HEK293 (cell line): ENCODE results near the gene STPG3.

Experiments
- AEBP2 ChIP-seq: fragments of 450-650 bp; formaldehyde crosslinking; IDR thresholded peaks from 2 replicates; pipeline ENCODE4 v1.5.1; 2016; ENCODE audit warnings: missing biosample characterization, missing genetic modification characterization, borderline replicate concordance
- ELK4 ChIP-seq: IDR thresholded peaks from 2 replicates; pipeline ENCODE4 v1.6.1; 2011; ENCODE audit warnings: mild to moderate bottlenecking, low read depth, low read length, borderline replicate concordance
- HOXA7 ChIP-seq: sonication (generic); formaldehyde crosslinking; IDR thresholded peaks from 2 replicates; pipeline ENCODE4 v1.8.1; 2022; ENCODE audit warnings: missing genetic modification reagents, borderline replicate concordance
- HOXC10 ChIP-seq: sonication (generic); formaldehyde crosslinking; IDR thresholded peaks from 2 replicates; pipeline ENCODE4 v1.8.1; 2023; ENCODE audit warnings: mild to moderate bottlenecking, missing genetic modification reagents
- KLF16 ChIP-seq: fragments of 450-650 bp; formaldehyde crosslinking; IDR thresholded peaks from 2 replicates; pipeline ENCODE4 v1.5.1; 2017; ENCODE audit warnings: missing biosample characterization, missing genetic modification characterization
- KLF9 ChIP-seq: fragments of 450-650 bp; formaldehyde crosslinking; IDR thresholded peaks from 2 replicates; pipeline ENCODE4 v1.5.1; 2016; ENCODE audit warnings: missing biosample characterization, missing genetic modification characterization, low read depth
- OSR2 ChIP-seq: fragments of 450-650 bp; formaldehyde crosslinking; IDR thresholded peaks from 2 replicates; pipeline ENCODE4 v1.5.1; 2016; ENCODE audit warnings: missing biosample characterization, missing genetic modification characterization
- REPIN1 ChIP-seq: fragments of 450-650 bp; formaldehyde crosslinking; IDR thresholded peaks from 2 replicates; pipeline ENCODE4 v1.5.1; 2017; ENCODE audit warnings: missing biosample characterization, missing genetic modification characterization, low read depth
- SETDB1 ChIP-seq: IDR thresholded peaks from one replicate; pipeline ENCODE4 v1.6.1; 2017; ENCODE audit warnings: mild to moderate bottlenecking, low read length, moderate library complexity, mixed read lengths; ENCODE audit not compliant: insufficient read length
- TRIM28 ChIP-seq: IDR thresholded peaks from 2 replicates; pipeline ENCODE4 v1.6.1; 2011; ENCODE audit warnings: low read length, control low read depth, borderline replicate concordance
- ZBTB10 ChIP-seq: fragments of 450-650 bp; formaldehyde crosslinking; IDR thresholded peaks from 2 replicates; pipeline ENCODE4 v1.5.1; 2016; ENCODE audit warnings: missing biosample characterization, missing genetic modification characterization
- ZBTB6 ChIP-seq: fragments of 450-650 bp; formaldehyde crosslinking; IDR thresholded peaks from 2 replicates; pipeline ENCODE4 v1.5.1; 2017; ENCODE audit warnings: missing biosample characterization, missing genetic modification characterization
- ZNF132 ChIP-seq: fragments of 450-650 bp; formaldehyde crosslinking; IDR thresholded peaks from 2 replicates; pipeline ENCODE4 v1.5.1; 2017; ENCODE audit warnings: missing biosample characterization, missing genetic modification characterization, borderline replicate concordance
- ZNF19 ChIP-seq: fragments of 450-650 bp; formaldehyde crosslinking; IDR thresholded peaks from 2 replicates; pipeline ENCODE4; 2016; ENCODE audit warnings: missing biosample characterization, missing genetic modification characterization, low read depth
- ZNF211 ChIP-seq: fragments of 450-650 bp; formaldehyde crosslinking; IDR thresholded peaks from 2 replicates; pipeline ENCODE4 v1.5.1; 2016; ENCODE audit warnings: low read depth, missing biosample characterization, missing genetic modification characterization
- ZNF24 ChIP-seq: fragments of 450-650 bp; formaldehyde crosslinking; IDR thresholded peaks from 2 replicates; pipeline ENCODE4 v1.5.1; 2016; ENCODE audit warnings: missing biosample characterization, missing genetic modification characterization
- ZNF362 ChIP-seq: fragments of 450-650 bp; formaldehyde crosslinking; IDR thresholded peaks from 2 replicates; pipeline ENCODE4 v1.5.1; 2016; ENCODE audit warnings: missing biosample characterization, missing genetic modification characterization
- ZNF391 ChIP-seq: fragments of 450-650 bp; formaldehyde crosslinking; IDR thresholded peaks from 2 replicates; pipeline ENCODE4 v1.5.1; 2016; ENCODE audit warnings: low read depth, missing biosample characterization, missing genetic modification characterization, borderline replicate concordance
- ZNF488 ChIP-seq: fragments of 450-650 bp; formaldehyde crosslinking; IDR thresholded peaks from 2 replicates; pipeline ENCODE4 v1.5.1; 2016; ENCODE audit warnings: missing biosample characterization, missing genetic modification characterization
- ZNF514 ChIP-seq: fragments of 450-650 bp; formaldehyde crosslinking; IDR thresholded peaks from 2 replicates; pipeline ENCODE4 v1.5.1; 2016; ENCODE audit warnings: missing biosample characterization, missing genetic modification characterization
- ZNF544 ChIP-seq: fragments of 450-650 bp; formaldehyde crosslinking; IDR thresholded peaks from 2 replicates; pipeline ENCODE4 v1.5.0; 2017; ENCODE audit warnings: missing biosample characterization, missing genetic modification characterization
- ZNF549 ChIP-seq: fragments of 450-650 bp; IDR thresholded peaks from 2 replicates; pipeline ENCODE4 v1.5.1; 2018; ENCODE audit warnings: missing biosample characterization, missing genetic modification characterization, mild to moderate bottlenecking, inconsistent platforms, moderate library complexity
- ZNF561 ChIP-seq: fragments of 450-650 bp; IDR thresholded peaks from 2 replicates; pipeline ENCODE4 v1.5.1; 2018; ENCODE audit warnings: missing biosample characterization, missing genetic modification characterization, borderline replicate concordance
- ZNF623 ChIP-seq: fragments of 450-650 bp; formaldehyde crosslinking; IDR thresholded peaks from 2 replicates; pipeline ENCODE4 v1.5.1; 2016; ENCODE audit warnings: missing biosample characterization, missing genetic modification characterization
- ZNF624 ChIP-seq: fragments of 450-650 bp; formaldehyde crosslinking; IDR thresholded peaks from 2 replicates; pipeline ENCODE4 v1.5.1; 2017; ENCODE audit warnings: missing biosample characterization, missing genetic modification characterization
- ZNF645 ChIP-seq: fragments of 450-650 bp; formaldehyde crosslinking; IDR thresholded peaks from 2 replicates; pipeline ENCODE4; 2016; ENCODE audit warnings: missing biosample characterization, missing genetic modification characterization
- ZSCAN16 ChIP-seq: fragments of 450-650 bp; formaldehyde crosslinking; IDR thresholded peaks from 2 replicates; pipeline ENCODE4 v1.5.1; 2016; ENCODE audit warnings: missing biosample characterization, missing genetic modification characterization
- ZSCAN4 ChIP-seq: fragments of 450-650 bp; formaldehyde crosslinking; IDR thresholded peaks from 2 replicates; pipeline ENCODE4 v1.5.1; 2017; ENCODE audit warnings: missing biosample characterization, missing genetic modification characterization

STPG3 gene

GRCh38 chr9:137240318-137240840, 10.7 kb upstream of the STPG3 start (continued):
- TF ChIP-seq ZNF362 (tag by site-specific recombination) (no peak), ZNF488 (tag by site-specific recombination) (no peak), ZBTB6 (peak; percentile 86), ZNF19 (tag by site-specific recombination) (no peak), TRIM28 (no peak), AEBP2 (no peak), ZNF544 (no peak), REPIN1 (no peak), OSR2 (tag by site-specific recombination) (no peak; the same call in 1 of the 2 replicates), ZBTB10 (tag by site-specific recombination) (peak; percentile 92), ZNF623 (tag by site-specific recombination) (no peak), ZNF645 (no peak), ZNF211 (tag by site-specific recombination) (no peak), HOXA7 (CRISPR knock-in tag) (no peak), ZNF549 (tag by site-specific recombination) (no peak), KLF9 (tag by site-specific recombination) (peak; percentile 83), HOXC10 (CRISPR knock-in tag) (no peak), ZNF132 (tag by site-specific recombination) (no peak), ZNF624 (no peak), ZNF561 (tag by site-specific recombination) (peak; percentile 75), ELK4 (no peak), KLF16 (tag by site-specific recombination) (peak; percentile 95), ZNF391 (0 out of 2 replicates have a peak, but pooled peaks have one; percentile 93), ZSCAN16 (tag by site-specific recombination) (0 out of 2 replicates have a peak, but pooled peaks have one; percentile 63), ZSCAN4 (0 out of 2 replicates have a peak, but pooled peaks have one; percentile 29), SETDB1 (no peak), ZNF24 (tag by site-specific recombination) (peak; percentile 52; the same call in 1 of the 2 replicates), ZNF514 (tag by site-specific recombination) (no peak)
